Pancreas (tissue), 10 donors: ENCODE data around the gene TNFRSF13B. TPM values are rescaled to one million over a fixed set of nuclear protein-coding genes. Genes with fewer than 3 reads are reported as not detected.

Experiments
- ATAC-seq, 4 donors: fragments of 200-7000 bp; cut with Tn5 transposase; one replicate each; pipeline versions ENCODE4 v1.8.0 to v1.9.1; 2020; ENCODE audit warnings: mild to moderate bottlenecking in 4 of 4, moderate library complexity in 4 of 4
- DNase-seq, 6 donors: peaks; one replicate each; pipeline ENCODE4 v3.0.0-alpha.2; 2020
- FAIRE-seq: peaks from 2 replicates; lab custom pipeline; 2012; peaks lifted over from hg19 to GRCh38; lab: Jason Lieb, UNC
- H3K27ac ChIP-seq, 4 donors: fragments of 200-600 bp; sonication (generic); 1 replicate in 3 of 4; 2 replicates in 1 of 4; pipeline versions ENCODE4 v1.5.0 to v1.8.0; 2020
- H3K27me3 ChIP-seq, 4 donors: fragments of 200-600 bp; one replicate each; pipeline ENCODE4 v1.8.0; 2021
- H3K36me3 ChIP-seq, 3 donors: fragments of 200-600 bp; sonication (generic) in 1 of 3; one replicate each; pipeline versions ENCODE4 v1.5.0 to v1.8.0; 2020 to 2021
- H3K4me1 ChIP-seq, 3 donors: fragments of 200-600 bp; one replicate each; pipeline ENCODE4 v1.8.0; 2021
- H3K4me3 ChIP-seq, 4 donors: fragments of 200-600 bp; sonication (generic) in 2 of 4; one replicate each; pipeline versions ENCODE4 v1.5.0 to v1.8.0; 2020 to 2021
- H3K9me3 ChIP-seq, 4 donors: fragments of 200-600 bp; one replicate each; pipeline ENCODE4 v1.8.0; 2021
- WGBS, 2 donors: extraction: QIAGEN DNeasy Blood & Tissue Kit; methylation state at CpG; one replicate each; pipeline ENCODE4 v1.1.7; 2013; 5-methylcytosine and 5-hydroxymethylcytosine counted together
- intact Hi-C, 3 donors: fragments of 100-400 bp; cut with DNase I; formaldehyde crosslinking; loops; one replicate each; pipeline versions ENCODE4 v1.11.1 to v1.14.2; 2022
- polyA plus RNA-seq, 2 donors: library from polyadenylated mRNA; stranded (reverse); fragments of 200-250 nt; gene quantifications; one replicate each; pipeline ENCODE4 v1.2.3, GENCODE V29; 2013
- total RNA-seq, 6 donors: library from RNA; stranded (reverse); fragmentation: NEBNext Ultra II Directional in 4 of 6; extraction: Animal tissue kit (Norgen Biotek cat#: 25700) in 4 of 6; gene quantifications; one replicate each; pipeline versions ENCODE4 v1.2.1 to v1.2.4, GENCODE V29; 2021 to 2023
- TF ChIP-seq, protein P1 (sequence below), 4 donors: fragments of 200-600 bp; sonication (generic) in 3 of 4; IDR thresholded peaks; one replicate each; pipeline versions ENCODE4 v1.5.0 to v1.8.0; 2021; ENCODE audit warnings: antibody characterized with exemption in 4 of 4
- donor health status: healthy with polysubstance abuse.
- donor health status: DM: no; HTN: no; CAD: no; lungs with moderate emphysema.
- donor health status: DM: no; HTN: no; CAD: no.
- donor health status: control.
- donor health status: control.
- donor health status: Bipolar disorder and iron deficiency.
- donor health status: DM: yes; HTN: yes; CAD: no.
- donor health status: DM: no; HTN: no; CAD: no.
- donor health status: DM: no; HTN: no; CAD: no.
- donor health status: DM: yes; HTN: yes; CAD: no.

The TNFRSF13B gene
- total and polyA plus RNA-seq, 8 donors: 0.16 TPM; not detected in 7

GRCh38 chr17:16941072-16942036 is 30.6 kb downstream of the TNFRSF13B start:
- TF ChIP-seq, protein P1, sequence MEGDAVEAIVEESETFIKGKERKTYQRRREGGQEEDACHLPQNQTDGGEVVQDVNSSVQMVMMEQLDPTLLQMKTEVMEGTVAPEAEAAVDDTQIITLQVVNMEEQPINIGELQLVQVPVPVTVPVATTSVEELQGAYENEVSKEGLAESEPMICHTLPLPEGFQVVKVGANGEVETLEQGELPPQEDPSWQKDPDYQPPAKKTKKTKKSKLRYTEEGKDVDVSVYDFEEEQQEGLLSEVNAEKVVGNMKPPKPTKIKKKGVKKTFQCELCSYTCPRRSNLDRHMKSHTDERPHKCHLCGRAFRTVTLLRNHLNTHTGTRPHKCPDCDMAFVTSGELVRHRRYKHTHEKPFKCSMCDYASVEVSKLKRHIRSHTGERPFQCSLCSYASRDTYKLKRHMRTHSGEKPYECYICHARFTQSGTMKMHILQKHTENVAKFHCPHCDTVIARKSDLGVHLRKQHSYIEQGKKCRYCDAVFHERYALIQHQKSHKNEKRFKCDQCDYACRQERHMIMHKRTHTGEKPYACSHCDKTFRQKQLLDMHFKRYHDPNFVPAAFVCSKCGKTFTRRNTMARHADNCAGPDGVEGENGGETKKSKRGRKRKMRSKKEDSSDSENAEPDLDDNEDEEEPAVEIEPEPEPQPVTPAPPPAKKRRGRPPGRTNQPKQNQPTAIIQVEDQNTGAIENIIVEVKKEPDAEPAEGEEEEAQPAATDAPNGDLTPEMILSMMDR (IDR thresholded peaks at IDR 0.05): no peak
- WGBS, 2 donors: 88 to 91% methylated on average over 15 of the region's 15 CpGs
- intact Hi-C loops: no loop called here
- Histone ChIP-seq H3K9me3 (no peaks in the 10 kb centered on the region), H3K27ac (no peak overlapping the region), H3K4me3 (no peak overlapping the region), H3K27me3 (no peaks in the 10 kb centered on the region), H3K4me1 (peaks cover 0 to 5% (median 0%) of the 10 kb centered on the region in 3 donors), H3K36me3 (no peaks in the 10 kb centered on the region)
- FAIRE-seq (no peak), ATAC-seq (no peak), DNase-seq (peak in 2 of 6 donors; percentile 8 to 35)

GRCh38 chr17:16940116-16940881 is 31.6 kb downstream of the TNFRSF13B start:
- H3K4me3 ChIP-seq: no peak overlapping the region
- H3K27me3 ChIP-seq: no peaks in the 10 kb centered on the region
- TF ChIP-seq, protein P1 (IDR thresholded peaks at IDR 0.05): no peak
- no peak overlapping the region for H3K27ac ChIP-seq
- peaks cover 0 to 2% (median 0%) of the 10 kb centered on the region in 3 donors for H3K4me1 ChIP-seq
- ATAC-seq (no peak), FAIRE-seq (no peak), DNase-seq (peak in 3 of 6 donors; percentile 8 to 51 (median 36))
- no peaks in the 10 kb centered on the region for H3K9me3 ChIP-seq
- no peaks in the 10 kb centered on the region for H3K36me3 ChIP-seq
- intact Hi-C loops: no loop called here
- WGBS, 2 donors: 80 to 85% methylated on average over 18 of the region's 18 CpGs

- no peak overlapping the region for H3K27ac ChIP-seq
Measured at GRCh38 chr17:16939606-16940115, 32.3 kb downstream of the TNFRSF13B start.

GRCh38 chr17:16939208-16939576 is 32.7 kb downstream of the TNFRSF13B start:
- H3K27me3 ChIP-seq: no peaks in the 10 kb centered on the region
- H3K9me3 ChIP-seq: no peaks in the 10 kb centered on the region
- no peak overlapping the region for H3K4me3 ChIP-seq
- DNase-seq (no peak), FAIRE-seq (no peak), ATAC-seq (no peak)
- 43 to 57% methylated on average over 1 of the region's 1 CpG for WGBS, 2 donors
- H3K27ac ChIP-seq: no peak overlapping the region
- H3K36me3 ChIP-seq: no peaks in the 10 kb centered on the region
- H3K4me1 ChIP-seq: no peaks in the 10 kb centered on the region
- TF ChIP-seq, protein P1 (IDR thresholded peaks at IDR 0.05): no peak
- intact Hi-C loops: no loop called here

More at GRCh38 chr17:16939606-16940115, 32.3 kb downstream of the TNFRSF13B start:
- Histone ChIP-seq H3K4me3 (no peak overlapping the region), H3K4me1 (no peaks in the 10 kb centered on the region), H3K36me3 (no peaks in the 10 kb centered on the region), H3K27me3 (no peaks in the 10 kb centered on the region), H3K9me3 (no peaks in the 10 kb centered on the region)
- whole genome bisulfite sequencing, 2 donors: 73 to 82% methylated on average over 19 to 21 of the region's 21 CpGs
- TF ChIP-seq, protein P1 (IDR thresholded peaks at IDR 0.05): no peak
- ATAC-seq (no peak), DNase-seq (peak in 2 of 6 donors; percentile 52 to 55), FAIRE-seq (no peak)
- intact Hi-C loops: no loop called here
